ENCODE data around the gene SRGAP3.

SRGAP3 gene

GRCh38 chr3:9068051-9068450, 181.4 kb downstream of the SRGAP3 start:
- no peak overlapping the region for H3K27ac ChIP-seq (ENCODE audit: low read depth, low read length)
- no peaks in the 10 kb centered on the region for H3K36me3 ChIP-seq (ENCODE audit: control insufficient read depth, insufficient read depth, low read length)
- no peak overlapping the region for H3K4me3 ChIP-seq (ENCODE audit: low read depth, low read length)
- H3K9ac ChIP-seq (ENCODE audit: low read length), result no peak overlapping the region
- H3K27me3 ChIP-seq (ENCODE audit: control insufficient read depth, insufficient read depth, low read length), result no peaks in the 10 kb centered on the region
- H3K4me1 ChIP-seq (ENCODE audit: control insufficient read depth, insufficient read depth, low read length), result no peaks in the 10 kb centered on the region
- no peaks in the 10 kb centered on the region for H3K9me3 ChIP-seq (ENCODE audit: control insufficient read depth, insufficient read depth, low read depth, low read length)

GRCh38 chr3:9067352-9067975, 182.0 kb downstream of the SRGAP3 start:
- Histone ChIP-seq H3K4me3 (ENCODE audit: low read depth, low read length) (no peak overlapping the region), H3K4me1 (ENCODE audit: control insufficient read depth, insufficient read depth, low read length) (no peaks in the 10 kb centered on the region), H3K9ac (ENCODE audit: low read length) (no peak overlapping the region), H3K27me3 (ENCODE audit: control insufficient read depth, insufficient read depth, low read length) (no peaks in the 10 kb centered on the region), H3K36me3 (ENCODE audit: control insufficient read depth, insufficient read depth, low read length) (no peaks in the 10 kb centered on the region), H3K27ac (ENCODE audit: low read depth, low read length) (no peak overlapping the region), H3K9me3 (ENCODE audit: control insufficient read depth, insufficient read depth, low read depth, low read length) (peaks cover 4% of the 10 kb centered on the region)

- no peak overlapping the region for H3K27ac ChIP-seq (ENCODE audit: low read depth, low read length)
- H3K4me1 ChIP-seq (ENCODE audit: control insufficient read depth, insufficient read depth, low read length), result no peaks in the 10 kb centered on the region
- H3K4me3 ChIP-seq (ENCODE audit: low read depth, low read length), result no peak overlapping the region
- no peak overlapping the region for H3K9ac ChIP-seq (ENCODE audit: low read length)
- peaks cover 5% of the 10 kb centered on the region for H3K9me3 ChIP-seq (ENCODE audit: control insufficient read depth, insufficient read depth, low read depth, low read length)
- H3K27me3 ChIP-seq (ENCODE audit: control insufficient read depth, insufficient read depth, low read length), result no peaks in the 10 kb centered on the region
- H3K36me3 ChIP-seq (ENCODE audit: control insufficient read depth, insufficient read depth, low read length), result no peaks in the 10 kb centered on the region
These were observed 182.7 kb downstream of the SRGAP3 start for GRCh38 chr3:9066775-9067174.

- H3K27ac ChIP-seq (ENCODE audit: low read depth, low read length), result no peak overlapping the region
- H3K36me3 ChIP-seq (ENCODE audit: control insufficient read depth, insufficient read depth, low read length), result no peaks in the 10 kb centered on the region
- peaks cover 5% of the 10 kb centered on the region for H3K9me3 ChIP-seq (ENCODE audit: control insufficient read depth, insufficient read depth, low read depth, low read length)
- no peaks in the 10 kb centered on the region for H3K4me1 ChIP-seq (ENCODE audit: control insufficient read depth, insufficient read depth, low read length)
- H3K9ac ChIP-seq (ENCODE audit: low read length), result no peak overlapping the region
- H3K4me3 ChIP-seq (ENCODE audit: low read depth, low read length), result no peak overlapping the region
- H3K27me3 ChIP-seq (ENCODE audit: control insufficient read depth, insufficient read depth, low read length), result no peaks in the 10 kb centered on the region
These were observed 183.3 kb downstream of the SRGAP3 start for GRCh38 chr3:9066141-9066540.

- Histone ChIP-seq H3K9me3 (ENCODE audit: control insufficient read depth, insufficient read depth, low read depth, low read length) (peaks cover 5% of the 10 kb centered on the region), H3K4me3 (ENCODE audit: low read depth, low read length) (no peak overlapping the region), H3K36me3 (ENCODE audit: control insufficient read depth, insufficient read depth, low read length) (no peaks in the 10 kb centered on the region), H3K27ac (ENCODE audit: low read depth, low read length) (no peak overlapping the region), H3K9ac (ENCODE audit: low read length) (no peak overlapping the region), H3K27me3 (ENCODE audit: control insufficient read depth, insufficient read depth, low read length) (no peaks in the 10 kb centered on the region), H3K4me1 (ENCODE audit: control insufficient read depth, insufficient read depth, low read length) (no peaks in the 10 kb centered on the region)
These were observed 184.6 kb downstream of the SRGAP3 start for GRCh38 chr3:9064850-9065249.

GRCh38 chr3:9064251-9064650, 185.2 kb downstream of the SRGAP3 start:
- H3K4me3 ChIP-seq (ENCODE audit: low read depth, low read length), result no peak overlapping the region
- H3K27ac ChIP-seq (ENCODE audit: low read depth, low read length), result no peak overlapping the region

GRCh38 chr3:9062570-9062969, 186.9 kb downstream of the SRGAP3 start:
- Histone ChIP-seq H3K36me3 (ENCODE audit: control insufficient read depth, insufficient read depth, low read length) (no peaks in the 10 kb centered on the region), H3K9ac (ENCODE audit: low read length) (no peak overlapping the region), H3K4me3 (ENCODE audit: low read depth, low read length) (no peak overlapping the region), H3K27ac (ENCODE audit: low read depth, low read length) (no peak overlapping the region), H3K4me1 (ENCODE audit: control insufficient read depth, insufficient read depth, low read length) (no peaks in the 10 kb centered on the region), H3K9me3 (ENCODE audit: control insufficient read depth, insufficient read depth, low read depth, low read length) (peaks cover 5% of the 10 kb centered on the region), H3K27me3 (ENCODE audit: control insufficient read depth, insufficient read depth, low read length) (no peaks in the 10 kb centered on the region)

More at GRCh38 chr3:9064251-9064650, 185.2 kb downstream of the SRGAP3 start:
- Histone ChIP-seq H3K9ac (ENCODE audit: low read length) (no peak overlapping the region), H3K4me1 (ENCODE audit: control insufficient read depth, insufficient read depth, low read length) (no peaks in the 10 kb centered on the region), H3K36me3 (ENCODE audit: control insufficient read depth, insufficient read depth, low read length) (no peaks in the 10 kb centered on the region), H3K27me3 (ENCODE audit: control insufficient read depth, insufficient read depth, low read length) (no peaks in the 10 kb centered on the region), H3K9me3 (ENCODE audit: control insufficient read depth, insufficient read depth, low read depth, low read length) (peaks cover 5% of the 10 kb centered on the region)

- H3K27me3 ChIP-seq (ENCODE audit: control insufficient read depth, insufficient read depth, low read length), result no peaks in the 10 kb centered on the region
- H3K4me3 ChIP-seq (ENCODE audit: low read depth, low read length), result no peak overlapping the region
- H3K27ac ChIP-seq (ENCODE audit: low read depth, low read length), result no peak overlapping the region
- peaks cover 5% of the 10 kb centered on the region for H3K9me3 ChIP-seq (ENCODE audit: control insufficient read depth, insufficient read depth, low read depth, low read length)
- no peak overlapping the region for H3K9ac ChIP-seq (ENCODE audit: low read length)
- H3K4me1 ChIP-seq (ENCODE audit: control insufficient read depth, insufficient read depth, low read length), result no peaks in the 10 kb centered on the region
- no peaks in the 10 kb centered on the region for H3K36me3 ChIP-seq (ENCODE audit: control insufficient read depth, insufficient read depth, low read length)
These were observed 187.8 kb downstream of the SRGAP3 start for GRCh38 chr3:9061634-9062033.

- Histone ChIP-seq H3K9me3 (ENCODE audit: control insufficient read depth, insufficient read depth, low read depth, low read length) (peaks cover 5% of the 10 kb centered on the region), H3K27me3 (ENCODE audit: control insufficient read depth, insufficient read depth, low read length) (no peaks in the 10 kb centered on the region), H3K4me1 (ENCODE audit: control insufficient read depth, insufficient read depth, low read length) (no peaks in the 10 kb centered on the region), H3K9ac (ENCODE audit: low read length) (no peak overlapping the region), H3K27ac (ENCODE audit: low read depth, low read length) (no peak overlapping the region), H3K36me3 (ENCODE audit: control insufficient read depth, insufficient read depth, low read length) (no peaks in the 10 kb centered on the region), H3K4me3 (ENCODE audit: low read depth, low read length) (no peak overlapping the region)
These were observed 189.7 kb downstream of the SRGAP3 start for GRCh38 chr3:9059489-9060400.

GRCh38 chr3:9056581-9056980, 192.9 kb downstream of the SRGAP3 start:
- no peaks in the 10 kb centered on the region for H3K4me1 ChIP-seq (ENCODE audit: control insufficient read depth, insufficient read depth, low read length)
- no peak overlapping the region for H3K4me3 ChIP-seq (ENCODE audit: low read depth, low read length)
- H3K36me3 ChIP-seq (ENCODE audit: control insufficient read depth, insufficient read depth, low read length), result peaks cover 4% of the 10 kb centered on the region; the same call in 1 of the 2 replicates
- H3K27me3 ChIP-seq (ENCODE audit: control insufficient read depth, insufficient read depth, low read length), result no peaks in the 10 kb centered on the region
- H3K9ac ChIP-seq (ENCODE audit: low read length), result no peak overlapping the region
- no peak overlapping the region for H3K27ac ChIP-seq (ENCODE audit: low read depth, low read length)
- H3K9me3 ChIP-seq (ENCODE audit: control insufficient read depth, insufficient read depth, low read depth, low read length), result no peaks in the 10 kb centered on the region

All from HUES6 (cell line).